ENCODE data around the gene SOX18.

DNA sequence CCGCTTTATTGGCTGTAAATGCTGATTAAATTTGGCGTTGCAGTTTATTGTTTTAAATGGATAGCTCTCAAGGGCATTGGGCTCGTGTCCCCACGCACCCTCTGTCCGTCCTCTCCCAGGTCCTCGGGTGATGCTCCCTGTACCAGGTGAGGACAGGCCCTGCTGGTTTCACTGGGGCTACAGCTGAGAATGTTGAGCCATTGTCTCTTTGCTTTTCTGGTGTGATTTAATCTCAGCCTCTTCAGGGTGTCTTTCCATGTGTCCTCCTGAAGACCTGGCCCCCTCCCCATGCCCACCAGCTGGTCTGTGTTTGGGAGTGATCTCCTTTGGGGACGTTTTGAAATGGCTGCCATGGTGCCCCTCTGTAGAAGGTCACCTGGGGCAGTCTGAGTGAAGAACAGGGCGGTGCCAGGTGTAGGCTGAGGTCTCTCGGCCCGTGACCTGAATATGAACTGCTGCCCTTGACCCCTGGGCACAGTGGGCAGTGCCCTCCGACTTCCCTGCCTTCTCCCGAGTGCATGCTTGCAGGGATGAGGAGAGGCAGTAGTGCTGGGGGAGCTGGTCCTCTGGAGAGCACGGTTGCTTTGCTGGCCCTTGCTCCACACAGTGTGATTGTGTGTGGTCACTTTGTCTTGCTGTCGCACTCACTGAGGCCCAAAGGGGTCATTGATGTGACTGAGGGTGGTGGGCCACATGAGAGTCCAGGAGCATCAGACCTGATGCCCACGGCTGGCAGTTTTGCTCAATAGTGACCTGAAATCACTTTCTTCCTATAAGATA lies 25.9 kb downstream of the SOX18 start:
- TF ChIP-seq SIN3A (IDR thresholded peaks at IDR 0.05; ENCODE audit: borderline replicate concordance, insufficient read depth, low read length) (no peak), TAF1 (IDR thresholded peaks at IDR 0.05; ENCODE audit: borderline replicate concordance, insufficient read depth, low read length) (no peak)
